Measurements from ENCODE around the gene SPAG9.
A peak's percentile ranks its signal among the peaks of the same experiment; 100 is the strongest.
"Not testable (repeated sequence)": the region's sequence is repeated elsewhere in the genome, so short reads cannot be mapped to it uniquely, and the experiment has no call there.

SPAG9 gene

DNA sequence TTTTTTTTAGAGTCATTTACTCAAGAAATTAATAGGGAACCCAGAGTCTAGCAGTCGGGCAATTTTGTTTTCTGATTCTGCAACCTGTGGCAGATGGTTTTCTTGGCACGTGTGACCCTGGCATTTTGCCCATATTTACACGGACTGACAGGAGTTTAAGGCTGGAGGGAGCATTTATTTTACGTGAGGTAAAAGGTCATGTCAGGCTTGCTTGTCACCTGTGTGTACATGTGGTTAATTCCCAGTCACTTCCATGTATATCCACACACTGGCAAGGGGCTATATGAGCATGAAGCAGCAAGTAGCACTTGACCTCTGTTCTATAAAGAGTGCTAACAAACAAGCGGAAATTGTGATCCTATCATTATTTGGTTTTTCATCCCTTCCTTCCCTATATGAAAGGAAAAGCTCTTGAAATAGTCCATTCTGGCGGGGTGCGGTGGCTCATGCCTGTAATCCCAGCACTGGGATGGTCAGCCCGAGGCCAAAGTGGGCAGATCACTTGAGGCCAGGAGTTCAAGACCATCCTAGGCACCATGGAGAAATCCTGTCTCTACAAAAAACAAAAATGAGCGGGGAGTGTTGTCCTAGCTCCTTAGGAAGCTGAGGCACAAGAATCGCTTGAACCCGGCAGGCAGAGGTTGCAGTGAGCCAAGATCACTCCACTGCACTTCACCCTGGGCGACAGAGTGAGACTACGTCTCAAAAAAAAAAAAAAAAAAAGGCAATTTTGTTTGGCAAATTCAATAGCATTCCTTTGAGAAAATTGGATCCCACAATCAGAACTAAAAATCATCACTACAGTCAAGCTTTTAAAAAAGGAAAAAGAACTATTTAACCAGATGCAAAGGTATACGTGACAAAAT lies 2.1 kb downstream of the SPAG9 start:
- no peak for TF ChIP-seq SUZ12 (IDR thresholded peaks at IDR 0.05)
- TF ChIP-seq TARDBP (IDR thresholded peaks at IDR 0.05), result no peak
- 0 out of 2 replicates have a peak, but pooled peaks have one; percentile 40 for TF ChIP-seq ZNF384 (IDR thresholded peaks at IDR 0.05)
- DNase-seq (ENCODE audit: extremely low spot score), result no peak
- ChIA-PET CTCF (interaction anchor here (0.9 kb wide), 1 partner anchor 35 kb away, joined by 5 read pairs; the partner anchor contains the start of gene NME1), POLR2A (interaction anchor here (0.6 kb wide), 1 partner anchor 36 kb away, joined by 3 read pairs; no protein-coding TSS in a partner anchor)

- POLR2A ChIA-PET, result interaction anchor here (1.4 to 1.7 kb wide), 2 partner anchors 38 to 51 kb away, joined by 3 to 5 read pairs; partner anchors contain the start of genes NME1 and NME2
- CTCF ChIA-PET, result no interaction called here
- TF ChIP-seq BHLHE40 (IDR thresholded peaks at IDR 0.05; ENCODE audit: borderline replicate concordance) (no peak), SP1 (IDR thresholded peaks at IDR 0.05) (no peak), CTBP1 (IDR thresholded peaks at IDR 0.05; ENCODE audit: borderline replicate concordance) (no peak), FOXA1 (IDR thresholded peaks at IDR 0.05) (no peak), FOXK2 (IDR thresholded peaks at IDR 0.05) (no peak), NFRKB (IDR thresholded peaks at IDR 0.05) (no peak), TARDBP (IDR thresholded peaks at IDR 0.05) (no peak), L3MBTL2 (conservative IDR thresholded peaks at IDR 0.05) (no peak), ARNT (IDR thresholded peaks at IDR 0.05) (no peak), FOXM1 (IDR thresholded peaks at IDR 0.05; ENCODE audit: borderline replicate concordance) (no peak), SUZ12 (IDR thresholded peaks at IDR 0.05) (no peak), ELF4 (IDR thresholded peaks at IDR 0.05) (no peak)
- TF ChIP-seq, protein P1, sequence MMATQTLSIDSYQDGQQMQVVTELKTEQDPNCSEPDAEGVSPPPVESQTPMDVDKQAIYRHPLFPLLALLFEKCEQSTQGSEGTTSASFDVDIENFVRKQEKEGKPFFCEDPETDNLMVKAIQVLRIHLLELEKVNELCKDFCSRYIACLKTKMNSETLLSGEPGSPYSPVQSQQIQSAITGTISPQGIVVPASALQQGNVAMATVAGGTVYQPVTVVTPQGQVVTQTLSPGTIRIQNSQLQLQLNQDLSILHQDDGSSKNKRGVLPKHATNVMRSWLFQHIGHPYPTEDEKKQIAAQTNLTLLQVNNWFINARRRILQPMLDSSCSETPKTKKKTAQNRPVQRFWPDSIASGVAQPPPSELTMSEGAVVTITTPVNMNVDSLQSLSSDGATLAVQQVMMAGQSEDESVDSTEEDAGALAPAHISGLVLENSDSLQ (IDR thresholded peaks at IDR 0.05), result no peak
- no peak for DNase-seq (ENCODE audit: extremely low spot score)
Observed at GRCh38 chr17:51115179-51115578, 5.5 kb downstream of the SPAG9 start.

- peak; percentile 47 for TF ChIP-seq ZNF384 (IDR thresholded peaks at IDR 0.05)
- DNase-seq (ENCODE audit: extremely low spot score); CTCF ChIA-PET; POLR2A ChIA-PET: not testable (repeated sequence)
Observed at GRCh38 chr17:51112303-51113222, 8.1 kb downstream of the SPAG9 start.

- ChIA-PET CTCF (interaction anchor here (0.6 kb wide), 1 partner anchor 9 kb away, joined by 3 read pairs; no protein-coding TSS in a partner anchor), POLR2A (interaction anchor here (0.6 to 0.8 kb wide), 2 partner anchors 11 to 13 kb away, joined by 3 to 5 read pairs; partner anchors contain the start of gene SPAG9)
- DNase-seq (ENCODE audit: extremely low spot score), result no peak
- TF ChIP-seq FOXA1 (IDR thresholded peaks at IDR 0.05), result no peak
- no peak for TF ChIP-seq HDGF (IDR thresholded peaks at IDR 0.05; ENCODE audit: borderline replicate concordance)
- TF ChIP-seq, protein P1 (IDR thresholded peaks at IDR 0.05), result no peak
- TF ChIP-seq TARDBP (IDR thresholded peaks at IDR 0.05), result no peak
- no peak for TF ChIP-seq FOXM1 (IDR thresholded peaks at IDR 0.05; ENCODE audit: borderline replicate concordance)
- peak; percentile 69; the same call in 1 of the 2 replicates for TF ChIP-seq ZNF384 (IDR thresholded peaks at IDR 0.05)
- TF ChIP-seq ELF4 (IDR thresholded peaks at IDR 0.05), result no peak
- TF ChIP-seq LEF1 (IDR thresholded peaks at IDR 0.05; ENCODE audit: borderline replicate concordance), result no peak
- TF ChIP-seq BHLHE40 (IDR thresholded peaks at IDR 0.05; ENCODE audit: borderline replicate concordance), result no peak
Observed at GRCh38 chr17:51107778-51108177, 12.9 kb downstream of the SPAG9 start.

DNA sequence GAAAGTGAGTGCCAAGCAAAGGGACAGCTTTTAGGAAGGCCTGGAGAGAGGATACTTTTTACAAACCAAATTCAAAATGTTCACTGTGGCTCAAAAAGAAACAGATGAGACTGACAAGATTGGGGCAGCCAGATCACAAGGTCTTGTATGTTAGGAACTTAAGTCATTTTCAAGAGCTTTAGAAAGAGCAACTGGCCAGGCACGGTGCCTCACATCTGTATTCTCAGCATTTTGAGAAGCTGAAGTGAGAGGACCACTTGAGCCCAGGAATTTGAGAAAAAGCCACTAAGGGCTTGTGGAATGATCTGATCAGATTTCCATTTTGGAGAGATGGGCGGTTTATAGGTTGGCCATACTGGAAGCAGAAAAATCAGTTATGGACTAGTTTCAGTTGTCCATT lies 17.2 kb downstream of the SPAG9 start:
- no peak for DNase-seq (ENCODE audit: extremely low spot score)
- ChIA-PET CTCF (no interaction called here), POLR2A (interaction anchor here (1.5 kb wide), 1 partner anchor 50 kb away, joined by 3 read pairs; the partner anchor contains the start of gene NME1)
- no peak for TF ChIP-seq FOXM1 (IDR thresholded peaks at IDR 0.05; ENCODE audit: borderline replicate concordance)
- TF ChIP-seq ELF4 (IDR thresholded peaks at IDR 0.05), result no peak

DNA sequence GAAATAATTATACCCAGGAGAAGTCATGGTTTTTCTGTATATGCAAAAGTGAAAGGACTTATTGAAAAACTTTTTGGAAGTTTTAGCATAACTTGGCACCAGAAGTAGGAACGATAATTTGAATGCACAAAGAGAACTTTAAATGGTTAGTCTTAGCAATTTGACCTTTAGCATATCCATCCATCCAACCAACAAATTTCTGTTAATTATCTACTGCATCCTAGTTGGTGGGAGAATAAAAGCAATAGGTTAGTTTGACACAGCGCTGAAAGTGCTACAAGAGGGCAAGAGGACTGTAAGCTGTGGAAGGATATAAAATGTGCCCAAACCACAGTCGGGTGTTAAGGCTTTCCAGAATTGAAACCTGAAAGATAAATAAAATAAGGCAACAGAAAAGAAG lies 17.6 kb downstream of the SPAG9 start:
- CTCF ChIA-PET, result no interaction called here
- POLR2A ChIA-PET, result interaction anchor here (1.5 kb wide), 1 partner anchor 50 kb away, joined by 3 read pairs; the partner anchor contains the start of gene NME1

More for the DNA sequence above, 17.6 kb downstream of the SPAG9 start:
- no peak for TF ChIP-seq SUZ12 (IDR thresholded peaks at IDR 0.05)
- no peak for TF ChIP-seq ZNF384 (IDR thresholded peaks at IDR 0.05)
- no peak for TF ChIP-seq LEF1 (IDR thresholded peaks at IDR 0.05; ENCODE audit: borderline replicate concordance)
- TF ChIP-seq ARNT (IDR thresholded peaks at IDR 0.05), result no peak
- no peak for TF ChIP-seq BHLHE40 (IDR thresholded peaks at IDR 0.05; ENCODE audit: borderline replicate concordance)
- TF ChIP-seq L3MBTL2 (conservative IDR thresholded peaks at IDR 0.05), result no peak
- TF ChIP-seq HDGF (IDR thresholded peaks at IDR 0.05; ENCODE audit: borderline replicate concordance), result no peak
- TF ChIP-seq FOXA1 (IDR thresholded peaks at IDR 0.05), result no peak
- no peak for TF ChIP-seq NFRKB (IDR thresholded peaks at IDR 0.05)
- no peak for TF ChIP-seq CTBP1 (IDR thresholded peaks at IDR 0.05; ENCODE audit: borderline replicate concordance)
- no peak for TF ChIP-seq SP1 (IDR thresholded peaks at IDR 0.05)
- no peak for TF ChIP-seq FOXK2 (IDR thresholded peaks at IDR 0.05)
- no peak for TF ChIP-seq ELF4 (IDR thresholded peaks at IDR 0.05)
- TF ChIP-seq TARDBP (IDR thresholded peaks at IDR 0.05), result no peak
- TF ChIP-seq FOXM1 (IDR thresholded peaks at IDR 0.05; ENCODE audit: borderline replicate concordance), result no peak
- no peak for DNase-seq (ENCODE audit: extremely low spot score)

Measured in HEK293T (cell line).